ENCODE measurements around the gene AMMECR1L. TPM values are rescaled to one million over a fixed set of nuclear protein-coding genes. Genes with fewer than 3 reads are reported as not detected.

AMMECR1L gene
- total and polyA plus RNA-seq, 2 experiments from 2014 or later: 7.8 to 17.7 TPM

DNA sequence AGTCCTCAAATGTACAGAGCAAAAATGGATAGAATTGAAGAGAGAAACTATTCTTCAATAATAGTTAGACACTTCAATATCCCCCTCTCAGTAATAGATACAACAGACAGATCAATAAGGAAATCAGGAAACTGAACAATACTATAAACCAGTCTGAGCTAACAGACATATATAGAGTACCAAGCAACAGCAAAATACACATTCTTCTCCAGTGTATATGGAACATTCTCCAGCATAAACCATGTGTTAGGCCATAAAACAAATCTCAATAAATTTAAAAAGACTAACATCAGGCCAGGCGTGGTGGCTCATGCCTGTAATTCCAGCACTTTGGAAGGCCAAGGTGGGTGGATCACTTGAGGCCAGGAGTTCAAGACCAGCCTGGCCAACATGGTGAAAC is 43.7 kb upstream of the AMMECR1L start (continued):
- TF ChIP-seq, protein P1, sequence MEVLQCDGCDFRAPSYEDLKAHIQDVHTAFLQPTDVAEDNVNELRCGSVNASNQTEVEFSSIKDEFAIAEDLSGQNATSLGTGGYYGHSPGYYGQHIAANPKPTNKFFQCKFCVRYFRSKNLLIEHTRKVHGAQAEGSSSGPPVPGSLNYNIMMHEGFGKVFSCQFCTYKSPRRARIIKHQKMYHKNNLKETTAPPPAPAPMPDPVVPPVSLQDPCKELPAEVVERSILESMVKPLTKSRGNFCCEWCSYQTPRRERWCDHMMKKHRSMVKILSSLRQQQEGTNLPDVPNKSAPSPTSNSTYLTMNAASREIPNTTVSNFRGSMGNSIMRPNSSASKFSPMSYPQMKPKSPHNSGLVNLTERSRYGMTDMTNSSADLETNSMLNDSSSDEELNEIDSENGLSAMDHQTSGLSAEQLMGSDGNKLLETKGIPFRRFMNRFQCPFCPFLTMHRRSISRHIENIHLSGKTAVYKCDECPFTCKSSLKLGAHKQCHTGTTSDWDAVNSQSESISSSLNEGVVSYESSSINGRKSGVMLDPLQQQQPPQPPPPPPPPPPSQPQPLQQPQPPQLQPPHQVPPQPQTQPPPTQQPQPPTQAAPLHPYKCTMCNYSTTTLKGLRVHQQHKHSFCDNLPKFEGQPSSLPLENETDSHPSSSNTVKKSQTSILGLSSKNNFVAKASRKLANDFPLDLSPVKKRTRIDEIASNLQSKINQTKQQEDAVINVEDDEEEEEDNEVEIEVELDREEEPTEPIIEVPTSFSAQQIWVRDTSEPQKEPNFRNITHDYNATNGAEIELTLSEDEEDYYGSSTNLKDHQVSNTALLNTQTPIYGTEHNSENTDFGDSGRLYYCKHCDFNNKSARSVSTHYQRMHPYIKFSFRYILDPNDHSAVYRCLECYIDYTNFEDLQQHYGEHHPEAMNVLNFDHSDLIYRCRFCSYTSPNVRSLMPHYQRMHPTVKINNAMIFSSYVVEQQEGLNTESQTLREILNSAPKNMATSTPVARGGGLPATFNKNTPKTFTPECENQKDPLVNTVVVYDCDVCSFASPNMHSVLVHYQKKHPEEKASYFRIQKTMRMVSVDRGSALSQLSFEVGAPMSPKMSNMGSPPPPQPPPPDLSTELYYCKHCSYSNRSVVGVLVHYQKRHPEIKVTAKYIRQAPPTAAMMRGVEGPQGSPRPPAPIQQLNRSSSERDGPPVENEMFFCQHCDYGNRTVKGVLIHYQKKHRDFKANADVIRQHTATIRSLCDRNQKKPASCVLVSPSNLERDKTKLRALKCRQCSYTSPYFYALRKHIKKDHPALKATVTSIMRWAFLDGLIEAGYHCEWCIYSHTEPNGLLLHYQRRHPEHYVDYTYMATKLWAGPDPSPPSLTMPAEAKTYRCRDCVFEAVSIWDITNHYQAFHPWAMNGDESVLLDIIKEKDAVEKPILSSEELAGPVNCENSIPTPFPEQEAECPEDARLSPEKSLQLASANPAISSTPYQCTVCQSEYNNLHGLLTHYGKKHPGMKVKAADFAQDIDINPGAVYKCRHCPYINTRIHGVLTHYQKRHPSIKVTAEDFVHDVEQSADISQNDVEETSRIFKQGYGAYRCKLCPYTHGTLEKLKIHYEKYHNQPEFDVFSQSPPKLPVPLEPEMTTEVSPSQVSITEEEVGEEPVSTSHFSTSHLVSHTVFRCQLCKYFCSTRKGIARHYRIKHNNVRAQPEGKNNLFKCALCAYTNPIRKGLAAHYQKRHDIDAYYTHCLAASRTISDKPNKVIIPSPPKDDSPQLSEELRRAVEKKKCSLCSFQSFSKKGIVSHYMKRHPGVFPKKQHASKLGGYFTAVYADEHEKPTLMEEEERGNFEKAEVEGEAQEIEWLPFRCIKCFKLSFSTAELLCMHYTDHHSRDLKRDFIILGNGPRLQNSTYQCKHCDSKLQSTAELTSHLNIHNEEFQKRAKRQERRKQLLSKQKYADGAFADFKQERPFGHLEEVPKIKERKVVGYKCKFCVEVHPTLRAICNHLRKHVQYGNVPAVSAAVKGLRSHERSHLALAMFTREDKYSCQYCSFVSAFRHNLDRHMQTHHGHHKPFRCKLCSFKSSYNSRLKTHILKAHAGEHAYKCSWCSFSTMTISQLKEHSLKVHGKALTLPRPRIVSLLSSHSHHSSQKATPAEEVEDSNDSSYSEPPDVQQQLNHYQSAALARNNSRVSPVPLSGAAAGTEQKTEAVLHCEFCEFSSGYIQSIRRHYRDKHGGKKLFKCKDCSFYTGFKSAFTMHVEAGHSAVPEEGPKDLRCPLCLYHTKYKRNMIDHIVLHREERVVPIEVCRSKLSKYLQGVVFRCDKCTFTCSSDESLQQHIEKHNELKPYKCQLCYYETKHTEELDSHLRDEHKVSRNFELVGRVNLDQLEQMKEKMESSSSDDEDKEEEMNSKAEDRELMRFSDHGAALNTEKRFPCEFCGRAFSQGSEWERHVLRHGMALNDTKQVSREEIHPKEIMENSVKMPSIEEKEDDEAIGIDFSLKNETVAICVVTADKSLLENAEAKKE (CRISPR knock-in tag; IDR thresholded peaks at IDR 0.05): no peak
- TF ChIP-seq NANOG (IDR thresholded peaks at IDR 0.05; ENCODE audit: borderline replicate concordance) (no peak), ZNF331 (CRISPR knock-in tag; IDR thresholded peaks at IDR 0.05; ENCODE audit: low read depth) (no peak), EZH2 (IDR thresholded peaks at IDR 0.05; ENCODE audit: low read depth, unreplicated experiment) (no peak), JUNB (IDR thresholded peaks at IDR 0.05; ENCODE audit: unreplicated experiment) (no peak), POLR2AphosphoS5 (IDR thresholded peaks at IDR 0.05; ENCODE audit: low read depth) (no peak), ZNF114 (CRISPR knock-in tag; IDR thresholded peaks at IDR 0.05) (no peak)
- TF ChIP-seq, protein P2, sequence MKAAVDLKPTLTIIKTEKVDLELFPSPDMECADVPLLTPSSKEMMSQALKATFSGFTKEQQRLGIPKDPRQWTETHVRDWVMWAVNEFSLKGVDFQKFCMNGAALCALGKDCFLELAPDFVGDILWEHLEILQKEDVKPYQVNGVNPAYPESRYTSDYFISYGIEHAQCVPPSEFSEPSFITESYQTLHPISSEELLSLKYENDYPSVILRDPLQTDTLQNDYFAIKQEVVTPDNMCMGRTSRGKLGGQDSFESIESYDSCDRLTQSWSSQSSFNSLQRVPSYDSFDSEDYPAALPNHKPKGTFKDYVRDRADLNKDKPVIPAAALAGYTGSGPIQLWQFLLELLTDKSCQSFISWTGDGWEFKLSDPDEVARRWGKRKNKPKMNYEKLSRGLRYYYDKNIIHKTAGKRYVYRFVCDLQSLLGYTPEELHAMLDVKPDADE (IDR thresholded peaks at IDR 0.05): no peak
- TF ChIP-seq, protein P3, sequence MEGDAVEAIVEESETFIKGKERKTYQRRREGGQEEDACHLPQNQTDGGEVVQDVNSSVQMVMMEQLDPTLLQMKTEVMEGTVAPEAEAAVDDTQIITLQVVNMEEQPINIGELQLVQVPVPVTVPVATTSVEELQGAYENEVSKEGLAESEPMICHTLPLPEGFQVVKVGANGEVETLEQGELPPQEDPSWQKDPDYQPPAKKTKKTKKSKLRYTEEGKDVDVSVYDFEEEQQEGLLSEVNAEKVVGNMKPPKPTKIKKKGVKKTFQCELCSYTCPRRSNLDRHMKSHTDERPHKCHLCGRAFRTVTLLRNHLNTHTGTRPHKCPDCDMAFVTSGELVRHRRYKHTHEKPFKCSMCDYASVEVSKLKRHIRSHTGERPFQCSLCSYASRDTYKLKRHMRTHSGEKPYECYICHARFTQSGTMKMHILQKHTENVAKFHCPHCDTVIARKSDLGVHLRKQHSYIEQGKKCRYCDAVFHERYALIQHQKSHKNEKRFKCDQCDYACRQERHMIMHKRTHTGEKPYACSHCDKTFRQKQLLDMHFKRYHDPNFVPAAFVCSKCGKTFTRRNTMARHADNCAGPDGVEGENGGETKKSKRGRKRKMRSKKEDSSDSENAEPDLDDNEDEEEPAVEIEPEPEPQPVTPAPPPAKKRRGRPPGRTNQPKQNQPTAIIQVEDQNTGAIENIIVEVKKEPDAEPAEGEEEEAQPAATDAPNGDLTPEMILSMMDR (conservative IDR thresholded peaks at IDR 0.05; ENCODE audit: low read depth in 2 of 2): no peak
